PC-9 (cell line): ENCODE results near the gene ZC3H14. TPM values are rescaled to one million over a fixed set of nuclear protein-coding genes. Genes with fewer than 3 reads are reported as not detected.

Experiments used
- BruUV-seq: library from RNA; stranded (reverse); fragments of 400-500 nt; replicated peaks from 2 replicates; lab custom pipeline; 2021; lab: Mats Ljungman, UMichigan
- CTCF ChIA-PET: fragments of 300-600 bp; sonication (Branson Sonifier 250); formaldehyde crosslinking; loops from one replicate; lab custom pipeline; 2022; ENCODE audit warnings: antibody characterized with exemption; lab: Charles Lee
- POLR2A ChIA-PET: fragments of 300-600 bp; sonication (Branson Sonifier 250); formaldehyde crosslinking; loops from one replicate; lab custom pipeline; 2022; ENCODE audit warnings: antibody characterized with exemption; ENCODE audit not compliant: unreplicated experiment; lab: Charles Lee
- DNase-seq, 2 experiments: peaks; one replicate each; pipeline versions ENCODE4 v3.0.0 to v3.0.0-alpha.2; 2015 to 2022; ENCODE audit warnings: mixed read lengths in 1 of 2
- H2AFZ ChIP-seq: fragments of 200-600 bp; sonication (generic); 2 replicates; pipeline ENCODE4 v1.8.1; 2017; ENCODE audit warnings: antibody characterized with exemption
- H3F3A ChIP-seq: fragments of 200-600 bp; sonication (generic); 2 replicates; pipeline ENCODE4 v1.8.1; 2017; ENCODE audit warnings: antibody characterized with exemption, mild to moderate bottlenecking, low read depth; ENCODE audit not compliant: insufficient read depth
- H3K27ac ChIP-seq: fragments of 200-600 bp; sonication (generic); 2 replicates; pipeline ENCODE4 v1.6.1; 2016; ENCODE audit warnings: mixed run types
- H3K27me3 ChIP-seq: fragments of 200-600 bp; sonication (generic); 2 replicates; pipeline ENCODE4 v1.6.1; 2016; ENCODE audit warnings: low read depth, mixed run types; ENCODE audit not compliant: insufficient read depth
- H3K36me3 ChIP-seq: fragments of 200-600 bp; sonication (generic); 2 replicates; pipeline ENCODE4 v1.6.1; 2016; ENCODE audit warnings: low read depth, mixed run types
- H3K4me1 ChIP-seq: fragments of 200-600 bp; sonication (generic); replicated peaks from 2 replicates; pipeline ENCODE4 v1.6.1; 2016; ENCODE audit warnings: mixed run types; ENCODE audit not compliant: insufficient read depth
- H3K4me2 ChIP-seq: fragments of 200-600 bp; sonication (generic); 2 replicates; pipeline ENCODE4 v1.6.1; 2017; ENCODE audit warnings: mixed run types
- H3K4me3 ChIP-seq: fragments of 200-600 bp; sonication (generic); 2 replicates; pipeline ENCODE4 v1.6.1; 2016; ENCODE audit warnings: mixed run types
- H3K79me2 ChIP-seq: fragments of 200-600 bp; sonication (generic); 2 replicates; pipeline ENCODE4 v1.6.1; 2017; ENCODE audit warnings: low read depth, mixed run types
- H3K9me2 ChIP-seq: fragments of 200-600 bp; sonication (generic); 2 replicates; pipeline ENCODE4 v1.8.1; 2017; ENCODE audit warnings: mild to moderate bottlenecking; ENCODE audit not compliant: insufficient read depth
- H3K9me3 ChIP-seq: fragments of 200-600 bp; sonication (generic); 2 replicates; pipeline ENCODE4 v1.8.1; 2016; ENCODE audit warnings: low read depth; ENCODE audit not compliant: insufficient read depth
- H4K20me1 ChIP-seq: fragments of 200-600 bp; sonication (generic); 2 replicates; pipeline ENCODE4 v1.8.1; 2017; ENCODE audit not compliant: insufficient read depth
- EZH2 ChIP-seq: fragments of 200-600 bp; sonication (generic); IDR thresholded peaks from 2 replicates; pipeline ENCODE4 v1.8.0; 2017; ENCODE audit warnings: antibody characterized with exemption, low read depth
- intact Hi-C: fragments of 100-400 bp; cut with micrococcal nuclease; formaldehyde crosslinking; loops from one replicate; pipeline ENCODE4 v1.10.0; 2022; ENCODE audit not compliant: unreplicated experiment
- total RNA-seq: library from RNA; stranded (reverse); gene quantifications from 2 replicates; pipeline ENCODE4 v1.2.3, GENCODE V29; 2021
- TF ChIP-seq, protein P1 (sequence below): fragments of 200-600 bp; sonication (generic); conservative IDR thresholded peaks from 2 replicates; pipeline ENCODE4 v1.6.1; 2017; ENCODE audit warnings: mixed run types, antibody characterized with exemption, mild to moderate bottlenecking, moderate library complexity

ZC3H14 gene
- total RNA-seq, 1 experiment from 2014 or later, result 20.2 TPM

DNA sequence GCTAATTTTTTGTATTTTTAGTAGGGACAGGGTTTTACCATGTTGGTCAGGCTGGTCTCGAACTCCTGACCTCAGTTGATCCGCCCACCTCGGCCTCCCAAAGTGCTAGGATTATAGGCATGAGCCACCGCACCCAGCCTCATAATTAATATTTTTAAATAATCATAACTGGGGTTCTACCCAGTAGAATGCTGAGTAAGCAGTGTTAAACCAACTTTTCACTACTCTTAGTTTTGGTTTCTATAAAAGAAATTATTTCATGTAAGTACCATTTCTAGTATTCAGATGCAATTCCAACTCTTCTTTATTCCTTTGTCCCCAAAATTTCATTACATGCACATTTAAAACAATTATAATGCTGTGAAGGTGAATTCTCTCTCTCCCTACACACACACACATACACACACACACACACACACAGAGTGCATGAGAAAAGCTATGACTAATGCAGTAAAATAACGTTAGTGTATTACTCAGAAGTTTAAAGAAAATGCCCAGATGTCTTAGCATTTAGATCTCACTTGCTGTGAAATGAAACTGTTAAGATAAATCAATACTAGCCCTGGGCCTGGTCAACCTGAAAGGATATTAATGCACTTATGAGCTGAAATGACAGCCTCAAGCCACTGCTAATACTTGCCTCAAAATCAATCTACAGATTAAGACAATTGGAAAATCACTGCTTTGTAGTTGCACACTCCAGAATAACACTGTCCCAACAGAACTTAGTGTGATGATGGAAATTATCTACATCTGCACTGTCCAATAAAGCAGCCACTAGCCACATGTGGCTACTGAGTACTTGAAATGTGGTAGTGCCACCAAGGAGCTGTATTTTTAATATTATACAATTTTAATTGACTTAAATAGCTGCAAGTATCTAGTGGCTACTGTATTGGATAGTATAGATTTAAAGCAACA lies 44.0 kb upstream of the ZC3H14 start:
- no peaks in the 10 kb centered on the region for H3K79me2 ChIP-seq
- intact Hi-C loops, result no loop called here
- no peak overlapping the region for H2AFZ ChIP-seq
- peaks cover 5% of the 10 kb centered on the region; the same call in 1 of the 2 replicates for H3K4me1 ChIP-seq
- no peak overlapping the region for H3K4me3 ChIP-seq
- DNase-seq, result no peak
- no peaks in the 10 kb centered on the region for H4K20me1 ChIP-seq
- H3K27me3 ChIP-seq, result no peaks in the 10 kb centered on the region
- H3K9me2 ChIP-seq, result no peaks in the 10 kb centered on the region
- BruUV-seq, result no TSS peak
- CTCF ChIA-PET, result no interaction called here
- H3F3A ChIP-seq, result no peaks in the 10 kb centered on the region
- no peaks in the 10 kb centered on the region for H3K9me3 ChIP-seq
- TF ChIP-seq EZH2, result no peak
- TF ChIP-seq, protein P1, sequence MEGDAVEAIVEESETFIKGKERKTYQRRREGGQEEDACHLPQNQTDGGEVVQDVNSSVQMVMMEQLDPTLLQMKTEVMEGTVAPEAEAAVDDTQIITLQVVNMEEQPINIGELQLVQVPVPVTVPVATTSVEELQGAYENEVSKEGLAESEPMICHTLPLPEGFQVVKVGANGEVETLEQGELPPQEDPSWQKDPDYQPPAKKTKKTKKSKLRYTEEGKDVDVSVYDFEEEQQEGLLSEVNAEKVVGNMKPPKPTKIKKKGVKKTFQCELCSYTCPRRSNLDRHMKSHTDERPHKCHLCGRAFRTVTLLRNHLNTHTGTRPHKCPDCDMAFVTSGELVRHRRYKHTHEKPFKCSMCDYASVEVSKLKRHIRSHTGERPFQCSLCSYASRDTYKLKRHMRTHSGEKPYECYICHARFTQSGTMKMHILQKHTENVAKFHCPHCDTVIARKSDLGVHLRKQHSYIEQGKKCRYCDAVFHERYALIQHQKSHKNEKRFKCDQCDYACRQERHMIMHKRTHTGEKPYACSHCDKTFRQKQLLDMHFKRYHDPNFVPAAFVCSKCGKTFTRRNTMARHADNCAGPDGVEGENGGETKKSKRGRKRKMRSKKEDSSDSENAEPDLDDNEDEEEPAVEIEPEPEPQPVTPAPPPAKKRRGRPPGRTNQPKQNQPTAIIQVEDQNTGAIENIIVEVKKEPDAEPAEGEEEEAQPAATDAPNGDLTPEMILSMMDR, result no peak
- H3K36me3 ChIP-seq, result no peaks in the 10 kb centered on the region
- POLR2A ChIA-PET, result no interaction called here
- H3K4me2 ChIP-seq, result no peak overlapping the region
- no peak overlapping the region for H3K27ac ChIP-seq

DNA sequence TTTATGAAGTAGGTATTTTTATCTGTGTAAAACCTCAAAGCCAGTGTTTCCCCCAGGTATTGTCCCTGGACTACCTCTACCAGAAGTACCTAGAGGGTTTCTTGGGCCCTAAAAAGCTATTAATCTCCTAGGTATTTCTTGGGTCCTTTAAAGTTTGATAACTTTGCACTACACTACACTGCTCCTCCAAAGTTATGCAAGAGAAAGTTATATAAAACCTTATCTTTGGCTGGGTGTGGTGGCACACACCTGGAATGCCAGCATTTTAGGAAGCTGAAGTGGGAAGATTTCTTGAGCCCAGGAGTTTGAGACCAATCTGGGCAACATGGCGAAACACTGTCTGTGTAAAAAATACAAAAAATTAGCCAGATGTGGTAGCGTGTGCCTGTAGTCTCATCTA lies 42.9 kb upstream of the ZC3H14 start:
- intact Hi-C loops, result no loop called here
- POLR2A ChIA-PET, result no interaction called here
- Histone ChIP-seq H3K4me1 (peaks cover 5% of the 10 kb centered on the region; the same call in 1 of the 2 replicates), H4K20me1 (no peaks in the 10 kb centered on the region), H3K4me2 (no peak overlapping the region), H2AFZ (no peak overlapping the region), H3K9me3 (no peaks in the 10 kb centered on the region), H3K27me3 (no peaks in the 10 kb centered on the region), H3K79me2 (no peaks in the 10 kb centered on the region), H3K27ac (no peak overlapping the region), H3K36me3 (no peaks in the 10 kb centered on the region), H3K9me2 (no peaks in the 10 kb centered on the region), H3F3A (no peaks in the 10 kb centered on the region), H3K4me3 (no peak overlapping the region)
- CTCF ChIA-PET, result no interaction called here
- TF ChIP-seq, protein P1, result no peak
- TF ChIP-seq EZH2, result no peak
- no TSS peak for BruUV-seq
- DNase-seq, result no peak

DNA sequence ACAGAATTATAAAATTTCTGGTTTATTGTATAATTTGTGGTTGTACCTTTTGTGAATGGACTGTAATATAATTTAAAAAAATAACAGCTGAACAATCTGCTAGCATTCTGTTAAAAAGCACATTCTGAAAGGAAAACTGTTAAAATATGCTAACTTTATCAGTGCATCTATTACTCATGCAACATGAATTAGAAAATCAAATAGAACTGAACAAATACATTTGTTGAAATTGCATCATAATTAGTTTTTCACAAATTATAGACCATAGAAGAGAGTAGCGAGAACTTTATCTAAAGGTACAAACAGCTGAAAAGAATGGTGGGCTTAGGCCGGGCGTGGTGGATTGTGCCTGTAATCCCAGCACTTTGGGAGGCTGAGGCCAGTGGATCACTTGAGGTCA lies 41.0 kb upstream of the ZC3H14 start:
- Histone ChIP-seq H3K4me2 (no peak overlapping the region), H3K36me3 (no peaks in the 10 kb centered on the region), H3K9me3 (no peaks in the 10 kb centered on the region), H3K4me3 (no peak overlapping the region), H3K79me2 (no peaks in the 10 kb centered on the region), H4K20me1 (no peaks in the 10 kb centered on the region), H3K9me2 (no peaks in the 10 kb centered on the region), H2AFZ (no peak overlapping the region), H3K27ac (no peak overlapping the region), H3K4me1 (peaks cover 5% of the 10 kb centered on the region; the same call in 1 of the 2 replicates), H3F3A (no peaks in the 10 kb centered on the region), H3K27me3 (no peaks in the 10 kb centered on the region)
- BruUV-seq, result no TSS peak
- ChIA-PET CTCF (no interaction called here), POLR2A (no interaction called here)
- DNase-seq, result peak in 1 of 2 experiments; percentile 35
- TF ChIP-seq, protein P1, result no peak
- TF ChIP-seq EZH2, result no peak
- intact Hi-C loops, result no loop called here
